HPDE6-E6E7 (cell line): Measurements from ENCODE around the gene CCSER1.
"Not testable (repeated sequence)": the region's sequence is repeated elsewhere in the genome, so short reads cannot be mapped to it uniquely, and the experiment has no call there.

Source experiments
- DNase-seq: peaks from one replicate; pipeline ENCODE4 v3.0.0; 2011; ENCODE audit warnings: missing footprints; ENCODE audit errors: extremely low spot score

Gene CCSER1

DNA sequence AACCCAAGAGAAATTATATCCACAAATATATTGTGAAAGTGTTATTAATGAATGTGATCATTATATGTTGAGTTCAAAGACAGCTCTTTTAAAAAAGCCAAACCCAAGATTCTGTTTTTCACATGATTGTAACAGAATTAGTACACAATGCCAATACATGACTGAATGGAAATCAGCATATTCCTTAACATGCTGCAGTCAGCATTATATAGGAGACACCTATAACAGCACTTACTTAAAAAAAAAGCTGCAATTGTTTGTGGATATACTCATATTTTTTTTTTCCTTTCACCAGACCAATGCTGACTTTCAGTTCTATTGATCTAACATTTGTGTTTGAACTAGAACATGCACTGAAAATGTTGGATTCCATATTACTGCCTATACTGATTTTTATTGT, 165.2 kb downstream of the CCSER1 start:
- DNase-seq: no peak

DNA sequence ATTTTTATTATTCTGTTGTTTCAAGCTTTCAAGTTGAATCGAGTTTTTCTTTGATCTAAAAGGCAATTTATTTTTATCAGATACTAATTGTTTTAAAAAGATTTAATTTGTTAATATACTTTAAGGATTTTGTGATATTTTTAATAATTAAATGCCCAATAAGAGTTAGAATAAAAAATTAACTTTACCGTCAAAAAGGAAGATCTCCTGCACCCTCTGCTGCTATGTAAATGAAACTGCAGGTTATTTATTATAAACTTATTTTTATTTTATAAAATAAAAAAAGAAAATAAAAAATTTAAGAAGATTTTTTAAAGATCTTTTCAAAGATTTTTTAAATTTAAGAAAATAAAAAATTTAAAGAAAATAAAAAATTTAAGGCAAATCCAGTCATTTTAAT, 166.1 kb downstream of the CCSER1 start:
- DNase-seq: no peak

GRCh38 chr4:90299373-90299772, 172.2 kb downstream of the CCSER1 start:
- no peak for DNase-seq

GRCh38 chr4:90306810-90307209, 179.6 kb downstream of the CCSER1 start:
- DNase-seq: no peak

DNA sequence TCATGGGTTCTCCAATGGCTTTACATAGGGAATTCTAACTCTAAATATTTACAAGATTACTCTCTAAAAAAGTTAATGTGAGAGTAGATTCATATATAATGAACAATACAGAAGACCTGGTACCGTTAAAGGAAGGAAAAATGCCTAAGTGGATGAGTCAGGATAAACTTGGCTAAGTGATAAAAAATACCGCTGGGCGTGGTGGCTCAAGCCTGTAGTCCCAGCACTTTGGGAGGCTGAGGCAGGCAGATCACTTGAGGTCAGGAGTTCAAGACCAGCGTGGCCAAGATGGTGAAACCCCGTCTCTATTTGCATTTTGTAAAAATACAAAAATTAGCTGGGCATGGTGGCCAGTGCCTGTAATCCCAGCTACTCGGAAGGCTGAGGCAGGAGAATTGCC, 189.9 kb downstream of the CCSER1 start:
- not testable (repeated sequence) for DNase-seq

GRCh38 chr4:90317785-90318184, 190.6 kb downstream of the CCSER1 start:
- DNase-seq: no peak

DNA sequence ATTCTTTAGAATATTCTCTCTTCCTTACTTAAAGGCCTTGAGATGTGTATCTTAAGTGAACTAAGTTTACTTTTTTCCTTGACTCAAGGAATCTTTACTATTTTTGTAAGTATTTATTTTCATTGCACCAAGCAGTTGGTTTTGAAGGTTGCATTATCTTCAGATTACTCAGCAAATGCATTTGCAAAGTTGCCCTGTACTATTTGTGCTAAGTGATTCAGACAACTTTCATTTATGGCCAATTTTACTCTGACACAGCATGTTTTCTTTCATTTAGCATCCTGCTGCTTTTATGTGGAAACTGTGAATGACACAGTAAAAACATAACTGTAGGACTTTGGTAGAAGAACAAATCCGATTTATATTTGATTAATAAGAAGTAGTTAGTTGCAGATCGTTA, 191.0 kb downstream of the CCSER1 start:
- no peak for DNase-seq

DNA sequence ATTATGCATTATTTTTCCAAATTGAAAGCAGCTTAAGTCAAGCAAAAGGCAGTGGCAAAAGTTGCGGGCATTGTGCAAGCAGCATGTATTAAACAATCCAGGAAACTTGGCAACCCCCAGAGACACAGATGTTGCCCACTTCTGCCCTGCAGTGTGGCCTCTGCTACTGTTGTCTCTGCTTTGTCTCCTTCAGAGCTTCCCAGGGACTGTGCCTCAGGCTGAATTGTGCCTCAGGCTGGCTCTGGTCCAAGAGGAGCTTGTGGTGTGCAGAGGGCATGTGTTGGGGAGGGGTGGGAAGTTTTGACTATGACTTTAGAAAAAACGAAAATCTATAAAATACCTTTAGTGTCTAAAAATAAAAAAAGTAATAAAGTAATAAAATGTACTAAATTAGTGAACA, 201.4 kb downstream of the CCSER1 start:
- DNase-seq: no peak

GRCh38 chr4:90330546-90330945, 203.4 kb downstream of the CCSER1 start:
- DNase-seq: no peak

GRCh38 chr4:90345549-90346215, 218.5 kb downstream of the CCSER1 start:
- no peak for DNase-seq

GRCh38 chr4:90349636-90350035, 222.4 kb downstream of the CCSER1 start:
- DNase-seq: no peak

GRCh38 chr4:90357117-90357710, 230.0 kb downstream of the CCSER1 start:
- DNase-seq: peak; percentile 3

DNA sequence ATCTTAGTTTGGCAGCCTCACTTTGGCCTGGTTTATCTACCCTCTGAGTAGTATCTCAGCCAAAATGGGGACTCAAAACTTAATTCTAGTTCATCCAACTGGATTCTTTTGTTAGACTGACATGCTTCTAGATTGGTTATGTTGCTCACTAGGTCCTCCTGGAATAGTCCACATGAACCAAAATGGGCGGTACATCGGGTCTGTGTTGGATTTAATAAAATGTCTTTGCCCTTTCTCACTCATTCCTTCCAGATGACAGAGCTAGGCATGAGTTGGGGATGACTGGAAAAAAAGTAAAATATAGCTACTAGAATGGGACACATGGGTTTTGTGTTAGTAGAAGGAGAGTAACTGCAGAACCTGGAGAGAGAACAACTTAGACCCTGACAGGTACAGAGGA, 247.9 kb downstream of the CCSER1 start:
- DNase-seq: no peak

DNA sequence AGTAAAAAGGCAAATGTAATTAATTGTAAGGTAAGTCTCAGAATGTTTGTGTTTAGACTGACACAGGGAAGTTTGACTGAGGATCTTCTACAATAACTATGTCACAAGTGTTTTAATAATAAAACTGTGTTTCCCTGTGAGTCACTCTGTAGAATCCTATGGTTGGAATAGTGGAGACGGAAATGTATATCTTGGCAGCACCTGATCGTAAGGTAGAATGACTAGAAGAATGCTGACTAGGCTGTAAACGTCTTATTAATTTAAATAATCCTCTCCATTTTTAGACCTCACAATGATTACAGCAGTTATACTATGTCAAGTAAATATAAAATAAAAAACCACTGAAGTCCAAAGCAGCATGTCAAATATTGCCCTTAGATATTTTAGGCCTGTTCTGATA, 266.0 kb downstream of the CCSER1 start:
- DNase-seq: no peak

DNA sequence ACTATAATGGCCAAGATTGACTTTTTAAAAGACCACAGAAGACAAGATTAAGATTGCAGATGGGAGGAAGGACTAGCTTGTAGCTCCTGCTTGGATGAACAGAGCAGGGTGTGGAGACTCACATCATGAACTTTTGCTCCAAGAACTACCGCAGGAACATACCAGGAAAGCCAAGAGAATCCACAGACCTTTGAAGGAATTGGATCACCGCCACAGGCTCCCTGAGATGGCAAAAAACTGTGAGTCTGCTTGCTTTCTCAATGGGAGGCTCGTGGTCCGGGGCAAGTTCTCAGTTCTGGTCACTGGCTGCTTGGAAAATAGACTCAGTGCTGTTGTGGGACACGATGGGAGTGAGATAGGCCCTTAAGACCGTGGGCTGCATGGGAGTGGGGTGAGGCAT, 276.6 kb downstream of the CCSER1 start:
- DNase-seq: no peak

- not testable (repeated sequence) for DNase-seq
Observed at GRCh38 chr4:90407897-90408296, 280.7 kb downstream of the CCSER1 start.

DNA sequence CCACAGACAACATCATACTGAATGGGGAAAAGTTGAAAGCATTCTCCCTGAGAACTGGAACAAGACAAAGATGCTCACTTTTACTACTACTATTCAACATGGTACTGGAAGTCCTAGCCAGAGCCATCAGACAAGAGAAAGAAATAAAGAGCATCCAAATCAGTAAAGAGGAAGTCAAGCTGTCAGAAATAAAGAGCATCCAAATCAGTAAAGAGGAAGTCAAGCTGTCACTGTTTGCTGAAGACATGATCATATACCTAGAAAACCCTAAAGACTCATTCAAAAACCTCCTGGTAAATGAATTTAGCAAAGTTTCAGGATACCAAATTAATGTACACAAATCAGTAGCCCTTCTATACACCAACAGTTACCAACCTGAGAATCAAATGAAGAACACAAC, 285.6 kb downstream of the CCSER1 start:
- DNase-seq: not testable (repeated sequence)

- no peak for DNase-seq
Observed at GRCh38 chr4:90415116-90415515, 287.9 kb downstream of the CCSER1 start.

DNA sequence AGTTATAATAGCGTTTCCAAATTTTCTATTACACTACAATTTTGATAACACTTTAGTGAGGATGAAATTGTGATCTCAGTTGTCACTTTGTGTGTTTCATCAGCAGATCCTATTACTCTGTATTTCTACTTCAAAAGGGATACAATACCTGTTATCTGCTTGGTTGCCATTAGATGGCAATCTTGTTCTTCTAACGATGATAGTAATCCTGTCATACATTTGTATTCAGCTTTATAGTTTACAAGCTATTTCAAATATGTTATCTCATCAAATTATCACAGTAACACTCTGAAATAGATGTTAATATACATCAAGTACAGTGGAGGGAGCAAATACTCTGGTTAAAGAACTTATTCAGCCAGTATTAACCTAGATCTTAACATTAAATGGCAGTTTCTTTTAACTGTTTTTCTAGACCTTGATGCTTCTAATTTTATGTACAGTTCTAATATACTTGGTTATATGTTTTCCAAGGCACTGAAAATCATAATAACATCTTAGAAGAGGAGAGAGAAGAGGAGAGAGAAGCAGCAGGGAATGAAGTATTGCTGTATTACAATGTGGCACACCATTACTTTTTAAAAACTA, 292.0 kb downstream of the CCSER1 start:
- DNase-seq: peak; percentile 17

GRCh38 chr4:90421161-90421560, 294.0 kb downstream of the CCSER1 start:
- DNase-seq: no peak

DNA sequence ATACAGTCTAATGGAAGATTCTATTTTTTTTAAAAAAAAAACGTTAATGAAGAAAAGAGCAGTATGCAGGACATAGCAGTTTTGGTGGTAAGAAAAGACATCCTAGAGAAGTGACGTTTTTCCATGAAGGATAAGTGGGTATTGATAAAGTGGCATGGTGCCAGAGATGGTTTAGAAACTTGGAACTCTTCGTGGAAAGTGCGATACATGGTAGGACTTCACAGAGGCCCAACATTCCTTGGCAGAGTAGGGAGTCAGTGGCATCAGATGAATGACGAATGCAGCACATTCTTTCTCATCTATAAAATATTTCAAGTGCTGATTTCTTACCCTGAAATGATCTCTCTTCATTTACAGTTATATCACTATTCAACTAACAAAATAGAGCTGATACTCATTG, 298.7 kb downstream of the CCSER1 start:
- DNase-seq: no peak

DNA sequence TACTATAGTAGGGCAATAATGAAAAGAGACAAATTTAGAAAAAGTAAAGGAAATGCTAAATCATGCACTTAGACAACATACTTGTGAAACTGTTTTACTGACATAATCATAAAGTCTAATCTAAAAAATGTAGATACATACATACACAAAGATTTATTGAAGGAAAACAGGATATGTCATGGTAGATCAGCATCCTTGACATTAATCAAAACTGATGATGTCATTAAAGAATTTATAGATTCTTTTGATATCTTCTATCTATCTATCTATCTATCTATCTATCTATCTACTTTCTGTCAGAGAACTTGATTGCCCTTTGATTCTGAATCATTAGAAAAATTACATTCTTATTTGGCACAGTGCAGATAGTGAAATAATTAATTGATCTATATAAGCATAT, 311.3 kb downstream of the CCSER1 start:
- DNase-seq: no peak

GRCh38 chr4:90441770-90442169, 314.6 kb downstream of the CCSER1 start:
- DNase-seq: no peak
